Psoas muscle (tissue), 8 donors: ENCODE results near the gene HEXIM1. TPM values are rescaled to one million over a fixed set of nuclear protein-coding genes. Genes with fewer than 3 reads are reported as not detected.

Source experiments
- ATAC-seq, 4 donors: fragments of 200-7000 bp; cut with Tn5 transposase; one replicate each; pipeline ENCODE4 v1.9.1; 2020; ENCODE audit warnings: moderate library complexity in 3 of 4, mild to moderate bottlenecking in 2 of 4
- DNase-seq, 2 donors: peaks; one replicate each; pipeline ENCODE4 v3.0.0-alpha.2; 2020
- H3K27ac ChIP-seq: fragments of 200-600 bp; one replicate; pipeline ENCODE4 v1.8.0; 2022
- H3K27me3 ChIP-seq, 3 donors: fragments of 200-600 bp in 1 of 3; one replicate each; pipeline versions ENCODE4 v1.6.1 to v1.8.0; 2013 to 2022; ENCODE audit warnings: low read length in 2 of 3, mild to moderate bottlenecking in 2 of 3, moderate library complexity in 1 of 3; ENCODE audit not compliant: insufficient read depth in 3 of 3
- H3K36me3 ChIP-seq, 2 donors: fragments of 200-600 bp in 1 of 2; one replicate each; pipeline versions ENCODE4 v1.6.1 to v1.8.0; 2013 to 2022; ENCODE audit warnings: low read depth in 1 of 2, mild to moderate bottlenecking in 1 of 2, moderate library complexity in 1 of 2; ENCODE audit not compliant: insufficient read depth in 1 of 2
- H3K4me1 ChIP-seq: fragments of 200-600 bp; one replicate; pipeline ENCODE4 v1.8.0; 2022
- H3K4me3 ChIP-seq: fragments of 200-600 bp; one replicate; pipeline ENCODE4 v1.8.0; 2022; ENCODE audit warnings: mild to moderate bottlenecking
- H3K9me3 ChIP-seq: fragments of 200-600 bp; one replicate; pipeline ENCODE4 v1.8.0; 2022
- CTCF ChIP-seq: fragments of 200-600 bp; IDR thresholded peaks from one replicate; pipeline ENCODE4 v1.8.0; 2022; ENCODE audit warnings: antibody characterized with exemption
- WGBS, 3 donors: extraction: QIAGEN DNeasy Blood & Tissue Kit; methylation state at CpG; one replicate each; pipeline versions ENCODE4 v1.1.6 to v1.1.7; 2013; 5-methylcytosine and 5-hydroxymethylcytosine counted together
- intact Hi-C, 2 donors: fragments of 100-400 bp; cut with DNase I; formaldehyde crosslinking; loops; one replicate each; pipeline versions ENCODE4 v1.11.0 to v1.14.2; 2022
- polyA plus RNA-seq, 3 donors: library from polyadenylated mRNA; stranded (reverse); fragments of 200-250 nt; gene quantifications; one replicate each; pipeline ENCODE4 v1.2.3, GENCODE V29; 2013
- total RNA-seq, 4 donors: library from RNA; stranded (reverse); fragmentation: NEBNext Ultra II Directional in 2 of 4; extraction: Animal tissue kit (Norgen Biotek cat#: 25700) in 2 of 4; gene quantifications; one replicate each; pipeline versions ENCODE4 v1.2.1 to v1.2.4, GENCODE V29; 2021 to 2023
- donor health status: healthy with polysubstance abuse.
- donor health status: DM: no; HTN: no; CAD: no; lungs with moderate emphysema.
- donor health status: Bipolar disorder and iron deficiency.
- donor health status: healthy.
- donor health status: DM: yes; HTN: yes; CAD: no.
- donor health status: DM: no; HTN: no; CAD: no.
- donor health status: DM: no; HTN: no; CAD: no.
- donor health status: DM: yes; HTN: yes; CAD: no.

The HEXIM1 gene
- total and polyA plus RNA-seq, 7 donors, result 9.5 to 127 (median 29.2) TPM

DNA sequence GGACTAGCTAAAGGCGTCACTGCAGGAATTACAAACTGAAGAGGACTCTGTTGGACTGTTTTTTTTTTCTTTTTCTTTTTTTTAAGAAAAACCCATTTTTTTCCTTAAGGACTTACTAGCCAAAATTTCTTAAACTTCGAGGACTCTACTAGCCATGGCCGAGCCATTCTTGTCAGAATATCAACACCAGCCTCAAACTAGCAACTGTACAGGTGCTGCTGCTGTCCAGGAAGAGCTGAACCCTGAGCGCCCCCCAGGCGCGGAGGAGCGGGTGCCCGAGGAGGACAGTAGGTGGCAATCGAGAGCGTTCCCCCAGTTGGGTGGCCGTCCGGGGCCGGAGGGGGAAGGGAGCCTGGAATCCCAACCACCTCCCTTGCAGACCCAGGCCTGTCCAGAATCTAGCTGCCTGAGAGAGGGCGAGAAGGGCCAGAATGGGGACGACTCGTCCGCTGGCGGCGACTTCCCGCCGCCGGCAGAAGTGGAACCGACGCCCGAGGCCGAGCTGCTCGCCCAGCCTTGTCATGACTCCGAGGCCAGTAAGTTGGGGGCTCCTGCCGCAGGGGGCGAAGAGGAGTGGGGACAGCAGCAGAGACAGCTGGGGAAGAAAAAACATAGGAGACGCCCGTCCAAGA lies 878 bp downstream of the HEXIM1 start:
- H3K4me3 ChIP-seq, result peak overlapping the region; percentile 76
- intact Hi-C loops, result loop anchor here (1.0 kb wide), 1 partner anchor 12 kb away; the partner anchor contains the start of gene HEXIM2 (in 2 of the 2)
- 0 to 1% (median 0%) methylated on average over 32 of the region's 32 CpGs for WGBS, 3 donors
- H3K9me3 ChIP-seq, result no peaks in the 10 kb centered on the region
- no peaks in the 10 kb centered on the region for H3K36me3 ChIP-seq
- peak overlapping the region; percentile 88 for H3K27ac ChIP-seq
- H3K4me1 ChIP-seq, result peaks cover 23% of the 10 kb centered on the region
- H3K27me3 ChIP-seq, result no peaks in the 10 kb centered on the region
- peak; percentile 62 to 72 (median 64) for ATAC-seq
- peak; percentile 85 for TF ChIP-seq CTCF
- peak; percentile 89 to 95 for DNase-seq

GRCh38 chr17:45149669-45150664 lies 1.7 kb downstream of the HEXIM1 start:
- Histone ChIP-seq H3K36me3 (no peaks in the 10 kb centered on the region), H3K27me3 (no peaks in the 10 kb centered on the region), H3K9me3 (no peaks in the 10 kb centered on the region), H3K4me1 (peaks cover 23% of the 10 kb centered on the region), H3K4me3 (peak overlapping the region; percentile 76), H3K27ac (peak overlapping the region; percentile 88)
- no peak for TF ChIP-seq CTCF
- intact Hi-C loops, result loop anchor here (1.0 to 5.0 kb wide), 2 partner anchors 11 to 47 kb away; partner anchors contain the start of gene HEXIM2 (in 2 of the 2)
- DNase-seq (peak; percentile 70 to 84), ATAC-seq (peak in 3 of 4 donors; percentile 3 to 11 (median 5))
- 0 to 1% (median 1%) methylated on average over 56 of the region's 56 CpGs for WGBS, 3 donors

DNA sequence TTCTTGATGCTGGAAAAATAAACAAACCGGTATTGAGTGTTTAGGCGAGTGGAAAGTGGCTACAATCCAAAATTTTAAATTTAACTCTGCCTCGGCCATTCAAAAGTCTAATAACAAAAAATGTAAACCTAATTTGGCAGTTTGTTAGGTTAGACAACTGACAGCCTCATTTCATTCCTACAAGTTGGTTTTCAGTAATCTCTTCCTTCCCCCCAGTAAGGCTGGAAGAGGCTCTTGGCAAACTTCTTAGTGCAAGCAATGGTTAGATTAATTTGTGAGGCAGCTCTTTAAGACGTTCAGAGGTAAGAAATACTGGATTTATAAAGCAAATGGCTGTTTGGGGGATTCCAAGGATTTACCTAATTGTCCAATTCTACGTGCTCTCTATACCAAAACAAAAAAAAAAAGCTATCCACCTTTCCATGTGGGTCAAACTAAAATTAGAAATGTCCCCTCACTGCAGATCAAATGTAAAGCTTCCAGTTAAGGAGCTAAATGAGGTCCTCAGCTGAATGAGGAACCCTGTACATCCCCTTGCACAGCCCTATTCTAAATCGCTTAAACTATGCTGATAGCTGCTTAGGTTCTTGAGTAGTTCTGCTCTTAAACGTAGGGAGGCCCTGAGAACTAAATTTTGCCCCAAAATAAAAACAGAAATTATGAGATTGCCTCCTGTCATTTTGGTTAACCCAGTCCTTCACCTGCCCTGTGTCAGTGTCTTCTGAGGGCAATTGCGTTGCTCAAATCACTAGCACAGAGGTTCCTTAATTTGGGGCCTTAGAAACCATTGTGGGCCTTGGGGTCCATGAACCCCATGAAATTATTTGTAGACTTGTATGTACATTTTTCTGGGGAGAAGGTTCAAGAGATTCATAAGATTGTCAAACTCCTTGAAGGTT lies 2.9 kb downstream of the HEXIM1 start:
- H3K4me1 ChIP-seq, result peaks cover 30% of the 10 kb centered on the region
- H3K27me3 ChIP-seq, result no peaks in the 10 kb centered on the region
- TF ChIP-seq CTCF, result no peak
- intact Hi-C loops, result loop anchor here (5.0 kb wide), 1 partner anchor 46 kb away; no protein-coding TSS in a partner anchor
- DNase-seq, result no peak
- peak overlapping the region; percentile 88 for H3K27ac ChIP-seq
- no peaks in the 10 kb centered on the region for H3K36me3 ChIP-seq
- no peaks in the 10 kb centered on the region for H3K9me3 ChIP-seq
- ATAC-seq, result no peak
- 14 to 17% (median 16%) methylated on average over 8 of the region's 8 CpGs for WGBS, 3 donors
- peak overlapping the region; percentile 76 for H3K4me3 ChIP-seq

DNA sequence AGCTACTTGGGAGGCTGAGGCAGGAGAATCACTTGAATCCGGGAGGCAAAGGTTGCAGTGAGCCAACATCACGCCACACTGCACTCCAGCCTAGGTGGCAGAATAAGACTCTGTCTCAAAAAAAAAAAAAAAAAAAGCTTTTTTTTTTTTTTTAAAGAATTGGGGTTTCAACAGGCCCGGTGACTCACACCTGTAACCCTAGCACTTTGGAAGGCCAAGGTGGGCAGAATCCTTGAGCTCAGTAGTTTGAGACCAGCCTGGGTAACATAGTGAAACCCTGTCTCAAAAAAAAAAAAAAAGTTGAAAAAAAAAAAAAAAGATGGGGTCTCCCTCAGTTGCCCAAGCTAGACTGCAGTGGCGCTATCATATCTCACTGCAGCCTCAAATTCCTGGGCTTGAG lies 6.8 kb downstream of the HEXIM1 start:
- DNase-seq, result no peak
- Histone ChIP-seq H3K36me3 (no peaks in the 10 kb centered on the region), H3K27ac (peak overlapping the region; percentile 65), H3K4me3 (no peak overlapping the region), H3K27me3 (no peaks in the 10 kb centered on the region), H3K4me1 (peaks cover 59% of the 10 kb centered on the region), H3K9me3 (no peaks in the 10 kb centered on the region)
- TF ChIP-seq CTCF, result no peak
- WGBS, 3 donors, result 95 to 98% (median 95%) methylated on average over 4 of the region's 4 CpGs
- ATAC-seq, result no peak
- intact Hi-C loops, result no loop called here
